Measurements from ENCODE around the gene GRM4. TPM values are rescaled to one million over a fixed set of nuclear protein-coding genes. Genes with fewer than 3 reads are reported as not detected.

The GRM4 gene
- total RNA-seq, 1 donor from 2014 or later = not detected

GRCh38 chr6:34145161-34146020 lies 496 bp downstream of the GRM4 start:
- intact Hi-C loops (cut with DNase I) = no loop called here
- DNase-seq (ENCODE audit: low spot score) (no peak), ATAC-seq (no peak)

- intact Hi-C loops (cut with DNase I) = no loop called here
- ATAC-seq (no peak), DNase-seq (ENCODE audit: low spot score) (no peak)
Measured at GRCh38 chr6:34144581-34145160, 1.2 kb downstream of the GRM4 start.

- peak; percentile 18 for ATAC-seq
- no peak for DNase-seq (ENCODE audit: low spot score)
- intact Hi-C loops (cut with DNase I) = no loop called here
Measured at GRCh38 chr6:34143884-34144580, 1.9 kb downstream of the GRM4 start.

DNA sequence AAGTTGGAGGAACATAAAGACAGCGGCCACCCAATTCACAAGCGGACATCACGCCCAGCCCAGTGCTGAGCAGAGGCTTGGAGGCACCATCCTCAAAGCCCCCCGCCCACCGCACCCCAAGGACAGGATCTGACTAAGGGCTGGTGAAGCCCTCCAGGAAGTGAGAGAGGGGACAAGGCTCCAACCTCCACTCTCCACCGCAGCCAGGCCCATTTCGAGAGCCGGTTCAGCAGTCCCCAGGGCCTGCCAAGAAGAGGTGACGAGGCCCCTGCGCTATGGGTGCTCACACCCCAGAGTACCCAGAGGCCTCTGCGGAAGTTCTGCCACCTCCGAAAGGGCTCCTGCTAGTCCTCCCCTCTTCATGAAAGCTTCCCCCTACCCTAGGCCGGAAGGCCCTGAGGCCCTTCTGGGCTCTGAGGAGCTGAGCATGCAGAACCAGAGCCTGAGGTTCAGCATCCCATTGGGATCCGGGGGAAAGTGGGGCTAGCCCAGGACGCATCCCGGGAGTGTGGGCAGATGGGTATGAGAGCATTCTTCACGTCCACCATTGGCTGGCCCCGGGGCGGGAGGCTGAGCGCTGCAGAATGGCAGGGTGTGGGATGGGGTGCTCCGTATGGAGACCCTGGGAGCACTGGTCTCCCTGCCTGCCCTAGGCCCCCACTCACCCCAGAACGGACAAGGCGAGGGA lies 2.5 kb downstream of the GRM4 start:
- DNase-seq (ENCODE audit: low spot score) (no peak), ATAC-seq (peak; percentile 15)
- intact Hi-C loops (cut with DNase I) = no loop called here

GRCh38 chr6:34142061-34142998 lies 3.6 kb downstream of the GRM4 start:
- no peak for ATAC-seq
- no peak for DNase-seq (ENCODE audit: low spot score)
- intact Hi-C loops (cut with DNase I) = no loop called here

DNA sequence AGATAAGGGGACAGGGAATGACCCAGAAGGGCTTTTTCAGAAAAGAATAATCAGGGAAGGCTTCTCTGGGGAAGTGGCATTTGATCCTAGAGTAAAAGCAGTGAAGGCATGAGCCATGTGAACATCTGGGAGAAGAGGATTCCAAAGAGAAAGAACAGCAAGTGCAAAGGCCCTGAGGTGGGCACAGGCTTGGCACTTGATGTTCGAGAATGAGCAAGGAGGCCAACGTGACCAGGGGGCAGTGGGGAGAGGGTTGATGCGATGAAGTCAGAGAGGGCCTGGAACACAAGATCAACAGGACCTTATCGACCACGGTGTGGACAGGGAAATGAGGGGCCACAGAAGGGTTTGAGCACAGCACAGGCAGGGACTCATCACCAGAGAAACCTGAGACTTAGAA lies 5.8 kb downstream of the GRM4 start:
- no peak for DNase-seq (ENCODE audit: low spot score)

DNA sequence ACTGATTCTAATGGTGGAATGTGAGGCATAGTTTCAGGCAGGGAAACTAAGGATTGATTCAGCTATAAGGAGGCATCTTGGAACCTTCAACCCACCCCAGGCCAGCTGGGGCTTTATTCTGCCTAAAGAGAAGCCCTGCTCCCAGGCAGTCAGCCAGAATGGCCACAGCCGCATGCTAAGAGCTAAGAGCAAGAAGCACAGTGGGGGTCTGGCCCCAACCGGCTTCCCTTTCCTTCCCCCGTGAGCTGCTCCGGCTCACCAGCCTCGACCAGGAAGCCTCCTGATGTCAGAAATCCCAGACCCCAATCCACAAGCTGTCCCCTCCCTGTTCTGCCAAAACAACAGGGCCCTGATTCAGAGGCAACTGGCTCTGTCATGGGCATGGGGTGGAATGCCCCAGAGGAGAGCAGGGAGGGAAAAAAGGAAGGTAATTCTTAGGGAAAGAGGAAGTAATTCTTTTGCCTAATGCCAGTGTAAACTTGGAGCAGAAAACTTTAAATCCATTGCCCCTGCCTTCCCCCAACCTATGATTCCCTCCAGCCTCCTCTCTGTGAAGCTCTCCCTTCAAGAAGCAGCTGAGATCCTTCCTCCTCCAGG lies 6.9 kb downstream of the GRM4 start:
- DNase-seq (ENCODE audit: low spot score) (no peak), ATAC-seq (no peak)
- intact Hi-C loops (cut with DNase I) = no loop called here

More for the DNA sequence above, 5.8 kb downstream of the GRM4 start:
- intact Hi-C loops (cut with DNase I) = no loop called here
- no peak for ATAC-seq

GRCh38 chr6:34138191-34138590 lies 7.7 kb downstream of the GRM4 start:
- no peak for DNase-seq (ENCODE audit: low spot score)
- no peak for ATAC-seq
- intact Hi-C loops (cut with DNase I) = no loop called here

GRCh38 chr6:34135541-34135940 lies 10.3 kb downstream of the GRM4 start:
- no peak for ATAC-seq
- DNase-seq (ENCODE audit: low spot score) = no peak
- intact Hi-C loops (cut with DNase I) = no loop called here

GRCh38 chr6:34132486-34133185 lies 13.3 kb downstream of the GRM4 start:
- DNase-seq (ENCODE audit: low spot score) (no peak), ATAC-seq (no peak)
- intact Hi-C loops (cut with DNase I) = no loop called here

DNA sequence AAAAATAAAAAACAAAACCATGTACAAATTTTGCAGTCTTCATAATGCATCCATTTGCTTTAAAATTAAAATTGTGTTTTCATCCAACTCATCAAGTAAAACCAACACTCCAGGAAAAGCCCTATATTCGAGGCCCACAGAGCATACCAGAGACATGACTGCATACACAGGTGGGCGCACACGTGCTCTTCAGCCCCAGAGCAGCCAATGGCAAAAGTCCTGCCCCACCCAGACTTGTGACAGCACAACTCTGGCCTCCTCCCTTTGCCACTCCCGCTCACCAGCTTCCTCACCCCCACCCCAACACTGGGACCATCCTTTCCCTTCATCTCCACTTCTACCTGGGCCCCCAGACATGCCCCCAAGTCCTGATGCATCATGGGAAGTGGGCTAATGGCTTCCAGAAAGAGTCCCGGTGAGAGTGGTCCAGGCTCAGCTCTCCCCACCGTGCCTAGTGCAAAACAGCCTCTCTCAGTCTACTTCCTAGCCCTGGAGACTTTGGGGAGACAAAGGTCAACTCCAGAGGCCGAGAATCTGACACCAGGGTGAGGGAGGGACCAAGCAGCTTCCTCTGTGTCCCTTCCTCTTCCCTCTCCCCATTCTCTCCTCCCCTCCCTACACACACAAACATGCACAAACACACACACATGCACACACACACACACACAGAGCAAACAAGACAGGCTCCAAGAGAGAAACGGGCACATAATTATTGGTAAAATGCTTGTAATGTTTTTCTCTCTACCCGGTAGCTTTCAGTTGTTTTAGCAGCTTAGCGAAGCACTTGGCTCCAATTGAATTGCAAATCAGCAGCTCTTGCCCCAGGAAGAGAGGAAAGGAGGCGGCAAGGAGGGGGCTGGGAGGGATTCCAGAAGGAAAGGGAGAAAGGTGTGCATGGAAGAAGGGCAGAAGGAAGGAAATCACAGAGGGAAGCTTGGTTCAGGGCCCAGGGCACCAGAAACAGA lies 14.3 kb downstream of the GRM4 start:
- no peak for DNase-seq (ENCODE audit: low spot score)
- intact Hi-C loops (cut with DNase I) = no loop called here
- ATAC-seq = no peak

DNA sequence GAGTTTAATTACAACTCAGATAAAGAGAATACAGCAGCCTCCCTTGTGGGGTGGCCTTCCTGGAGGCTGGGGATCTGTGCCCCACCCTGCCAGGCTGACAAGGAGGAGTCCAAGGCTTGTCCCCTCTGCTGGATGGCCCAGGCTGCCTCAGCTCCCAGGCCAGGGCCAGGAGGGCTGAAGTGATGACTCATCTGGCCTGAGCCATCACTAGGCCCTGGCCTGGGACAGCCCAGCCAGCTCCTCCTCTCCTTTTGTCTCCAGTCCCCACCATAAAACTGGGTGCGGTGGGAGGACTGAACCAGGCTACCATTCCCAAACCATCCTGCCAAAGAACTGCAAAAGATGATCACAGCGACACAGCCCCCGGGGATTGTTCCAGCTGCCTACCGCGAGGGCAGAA lies 15.0 kb downstream of the GRM4 start:
- ATAC-seq = no peak
- DNase-seq (ENCODE audit: low spot score) = no peak
- intact Hi-C loops (cut with DNase I) = no loop called here

DNA sequence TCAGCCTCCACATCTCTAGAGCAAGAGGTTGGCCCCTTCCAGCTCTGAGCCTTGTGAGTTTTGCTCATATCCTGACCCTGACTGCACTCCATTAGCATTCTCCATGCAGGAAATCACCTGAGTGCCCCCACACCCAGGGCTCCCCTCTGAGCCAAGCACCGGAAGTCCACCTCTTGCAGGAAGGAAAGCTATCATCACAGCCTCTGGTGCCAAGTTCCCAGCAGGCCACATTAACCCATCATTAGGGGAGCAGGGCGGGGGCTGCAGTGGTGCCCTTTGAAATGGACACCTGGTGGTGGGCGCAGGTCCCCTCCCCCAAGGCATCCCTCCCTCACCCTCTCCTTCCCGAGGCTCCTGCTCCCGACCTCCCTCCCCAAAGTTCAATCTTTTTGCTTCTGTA lies 16.1 kb downstream of the GRM4 start:
- intact Hi-C loops (cut with DNase I) = no loop called here
- ATAC-seq (no peak), DNase-seq (ENCODE audit: low spot score) (no peak)

- DNase-seq (ENCODE audit: low spot score) = no peak
- intact Hi-C loops (cut with DNase I) = no loop called here
- no peak for ATAC-seq
Measured at GRCh38 chr6:34128045-34128444, 17.8 kb downstream of the GRM4 start.

DNA sequence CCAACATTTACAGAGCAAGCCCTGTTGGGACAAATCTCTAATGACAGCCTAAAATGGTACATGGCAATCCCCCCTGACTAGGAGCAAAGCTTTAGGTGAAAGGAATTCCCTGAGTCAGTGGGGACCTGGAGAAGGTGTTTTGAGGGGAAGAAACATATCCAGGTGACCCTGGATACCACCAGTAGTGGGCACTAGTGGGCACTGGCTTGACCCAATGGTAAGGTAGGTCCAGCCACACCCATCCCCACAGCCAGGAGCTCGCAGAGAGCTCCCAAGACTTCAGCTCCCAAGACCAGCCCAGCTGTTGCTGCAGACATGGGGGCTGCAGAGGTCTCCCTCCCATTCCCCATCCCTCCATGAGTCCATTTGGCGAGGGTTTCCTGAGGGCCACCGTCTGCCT lies 19.5 kb downstream of the GRM4 start:
- DNase-seq (ENCODE audit: low spot score) (no peak), ATAC-seq (no peak)
- intact Hi-C loops (cut with DNase I) = no loop called here

GRCh38 chr6:34125939-34126338 lies 19.9 kb downstream of the GRM4 start:
- intact Hi-C loops (cut with DNase I) = no loop called here
- ATAC-seq (no peak), DNase-seq (ENCODE audit: low spot score) (no peak)
